ENCODE results near the gene FAM124B. TPM values are rescaled to one million over a fixed set of nuclear protein-coding genes. Genes with fewer than 3 reads are reported as not detected.

Gene FAM124B
- total RNA-seq, 1 experiment from 2014 or later = not detected

- Histone ChIP-seq H3K4me2 (ENCODE audit: low read length) (no peak overlapping the region), H3K9ac (ENCODE audit: low read length) (no peak overlapping the region), H3K27me3 (ENCODE audit: low read length) (no peaks in the 10 kb centered on the region), H3K36me3 (ENCODE audit: low read depth, low read length) (no peaks in the 10 kb centered on the region), H3K9me3 (ENCODE audit: low read length) (no peaks in the 10 kb centered on the region), H3K4me1 (ENCODE audit: insufficient read depth, low read length) (no peaks in the 10 kb centered on the region), H3K27ac (ENCODE audit: low read length) (no peak overlapping the region), H4K20me1 (ENCODE audit: low read length) (no peaks in the 10 kb centered on the region), H3F3A (ENCODE audit: low read length, unreplicated experiment) (no peaks in the 10 kb centered on the region), H3K79me2 (ENCODE audit: low read length) (no peaks in the 10 kb centered on the region), H3K9me2 (replicated peaks; ENCODE audit: low read length) (no peaks in the 10 kb centered on the region), H2AFZ (ENCODE audit: low read length) (no peak overlapping the region), H3K4me3 (ENCODE audit: low read length) (no peak overlapping the region)
- DNase-seq (no peak), ATAC-seq (no peak)
- intact Hi-C loops (cut with micrococcal nuclease) = no loop called here
- no TSS peak for BruUV-seq (replicated peaks)
- TF ChIP-seq EZH2 (IDR thresholded peaks at IDR 0.05; ENCODE audit: low read length, unreplicated experiment) (no peak), EZH2phosphoT487 (IDR thresholded peaks at IDR 0.05; ENCODE audit: borderline replicate concordance, low read length) (no peak), CTCF (conservative IDR thresholded peaks at IDR 0.05; ENCODE audit: low read depth, low read length) (no peak)
- ChIA-PET CTCF (no interaction called here), POLR2A (ENCODE audit: unreplicated experiment) (no interaction called here)
Measured at GRCh38 chr2:224403657-224404056, 1.8 kb upstream of the FAM124B start.

GRCh38 chr2:224400886-224401632 is 848 bp downstream of the FAM124B start:
- ATAC-seq = no peak

More at GRCh38 chr2:224400886-224401632, 848 bp downstream of the FAM124B start:
- no peak overlapping the region for H3K4me3 ChIP-seq (ENCODE audit: low read length)
- no peaks in the 10 kb centered on the region for H3K9me2 ChIP-seq (replicated peaks; ENCODE audit: low read length)
- H3K27ac ChIP-seq (ENCODE audit: low read length) = no peak overlapping the region
- no peak for DNase-seq
- H3K9ac ChIP-seq (ENCODE audit: low read length) = no peak overlapping the region
- intact Hi-C loops (cut with micrococcal nuclease) = no loop called here
- no peaks in the 10 kb centered on the region for H3K27me3 ChIP-seq (ENCODE audit: low read length)
- no peak overlapping the region for H2AFZ ChIP-seq (ENCODE audit: low read length)
- H3K36me3 ChIP-seq (ENCODE audit: low read depth, low read length) = no peaks in the 10 kb centered on the region
- no peaks in the 10 kb centered on the region for H4K20me1 ChIP-seq (ENCODE audit: low read length)
- H3K4me2 ChIP-seq (ENCODE audit: low read length) = no peak overlapping the region
- ChIA-PET CTCF (no interaction called here), POLR2A (ENCODE audit: unreplicated experiment) (no interaction called here)
- H3K4me1 ChIP-seq (ENCODE audit: insufficient read depth, low read length) = no peaks in the 10 kb centered on the region
- no peak for TF ChIP-seq CTCF (conservative IDR thresholded peaks at IDR 0.05; ENCODE audit: low read depth, low read length)
- TF ChIP-seq EZH2 (IDR thresholded peaks at IDR 0.05; ENCODE audit: low read length, unreplicated experiment) = no peak
- TF ChIP-seq EZH2phosphoT487 (IDR thresholded peaks at IDR 0.05; ENCODE audit: borderline replicate concordance, low read length) = no peak
- BruUV-seq (replicated peaks) = no TSS peak
- no peaks in the 10 kb centered on the region for H3K79me2 ChIP-seq (ENCODE audit: low read length)
- no peaks in the 10 kb centered on the region for H3F3A ChIP-seq (ENCODE audit: low read length, unreplicated experiment)
- H3K9me3 ChIP-seq (ENCODE audit: low read length) = no peaks in the 10 kb centered on the region

Measured in PC-3 (cell line).